Ammon's horn (tissue), 1 donor: ENCODE measurements around the gene TNS3.

Source experiments
- DNase-seq: peaks from one replicate; pipeline ENCODE4 v3.0.0-alpha.2; 2016; ENCODE audit warnings: low spot score

Gene TNS3

DNA sequence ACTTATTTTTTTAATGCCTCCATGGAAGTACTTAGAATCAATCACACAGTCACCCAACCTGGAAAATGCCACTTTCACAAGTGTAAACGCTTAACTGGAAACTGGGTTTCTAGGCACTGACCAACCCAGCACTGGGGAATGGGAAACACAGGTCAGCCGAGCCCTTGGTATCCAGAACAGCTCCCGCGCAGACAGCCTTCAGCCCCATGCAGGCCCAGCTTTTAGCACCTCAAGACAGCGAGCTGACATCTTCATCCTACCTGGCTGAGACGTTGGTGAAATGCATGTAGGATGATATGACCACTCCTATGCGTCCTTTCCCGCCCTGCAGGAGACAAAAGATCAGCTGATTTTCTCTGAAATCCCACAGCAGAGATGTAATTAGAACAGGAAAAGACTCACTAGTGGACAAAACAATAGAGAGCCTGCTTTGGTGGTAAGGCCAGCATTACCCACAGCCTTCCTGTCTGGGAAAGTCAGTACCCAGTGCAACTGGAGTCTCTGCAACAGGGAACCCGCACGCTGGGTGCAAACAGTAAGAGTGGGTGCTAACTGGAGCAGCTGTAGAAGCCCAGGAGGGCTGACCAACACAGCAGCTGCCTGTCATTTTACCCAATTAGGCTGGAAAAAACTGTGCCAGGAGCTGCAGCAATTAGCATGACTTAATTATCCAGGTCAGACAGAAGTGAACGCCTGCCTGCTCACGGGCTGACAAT, 153.7 kb downstream of the TNS3 start:
- DNase-seq = no peak

DNA sequence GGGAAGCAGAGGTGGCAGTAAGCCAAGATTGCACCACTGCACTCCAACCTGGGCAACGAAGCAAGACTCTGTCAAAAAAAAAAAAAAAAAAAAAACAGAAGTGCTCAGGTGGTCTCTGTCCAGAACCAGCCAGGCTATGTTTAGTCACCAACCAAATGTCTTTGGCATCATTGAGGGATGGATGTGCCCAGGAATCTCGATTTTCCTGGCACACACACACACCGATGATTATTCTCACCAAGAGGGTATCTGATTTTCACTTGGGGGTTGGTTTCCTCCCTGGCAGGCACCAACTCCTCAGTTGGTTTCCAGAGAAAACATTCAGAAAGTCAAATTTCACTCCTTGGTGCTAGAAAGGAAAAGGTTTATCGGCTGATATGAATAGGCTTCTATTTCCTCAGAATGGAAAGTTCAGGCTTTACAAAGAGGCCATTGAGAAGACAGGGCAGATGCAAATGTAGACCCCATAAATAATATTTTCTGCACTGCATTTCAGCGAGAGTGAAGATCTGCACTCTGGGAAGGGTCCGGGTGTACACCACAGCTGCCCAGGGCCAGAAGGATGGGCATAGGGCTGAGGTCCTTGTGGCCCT, 154.8 kb downstream of the TNS3 start:
- DNase-seq = no peak

DNA sequence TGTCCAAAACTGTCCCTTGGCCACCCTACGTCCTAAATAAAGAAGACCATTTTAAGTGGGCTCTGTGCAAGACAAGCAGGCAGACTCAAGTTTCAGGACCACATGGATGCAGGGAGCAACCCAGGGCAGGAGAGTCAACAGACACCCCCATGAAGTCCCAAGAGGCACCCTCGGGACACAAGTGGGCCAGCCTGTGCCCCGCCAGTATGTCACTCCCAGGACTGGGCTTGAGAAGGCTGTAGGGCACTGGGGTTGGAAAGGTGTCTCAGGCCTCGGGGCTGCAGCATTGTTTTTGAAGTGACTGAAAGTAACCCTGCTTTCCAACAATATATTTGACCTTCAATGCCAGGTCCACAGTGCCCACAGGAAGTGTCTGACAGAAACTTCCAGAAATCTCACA, 157.4 kb downstream of the TNS3 start:
- no peak for DNase-seq

DNA sequence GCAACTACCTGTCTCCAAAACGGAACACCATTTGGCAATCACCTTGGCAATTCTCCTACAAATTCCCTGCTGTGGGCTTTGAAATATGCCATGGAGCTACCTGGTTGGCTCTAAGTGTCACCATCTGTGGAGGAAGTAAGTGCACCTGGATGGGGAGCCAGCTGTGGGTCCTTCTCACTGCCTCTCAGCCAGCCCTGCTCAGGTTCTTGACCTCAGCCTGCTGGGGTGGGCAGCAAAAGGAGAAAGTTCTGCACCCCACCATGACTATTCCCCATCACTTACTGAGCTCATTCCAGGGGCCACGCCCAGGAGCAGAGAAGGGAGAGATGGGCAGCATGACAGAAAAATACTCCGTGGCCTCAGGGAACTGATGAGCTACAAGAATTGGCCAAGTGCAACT, 158.7 kb downstream of the TNS3 start:
- DNase-seq = no peak

DNA sequence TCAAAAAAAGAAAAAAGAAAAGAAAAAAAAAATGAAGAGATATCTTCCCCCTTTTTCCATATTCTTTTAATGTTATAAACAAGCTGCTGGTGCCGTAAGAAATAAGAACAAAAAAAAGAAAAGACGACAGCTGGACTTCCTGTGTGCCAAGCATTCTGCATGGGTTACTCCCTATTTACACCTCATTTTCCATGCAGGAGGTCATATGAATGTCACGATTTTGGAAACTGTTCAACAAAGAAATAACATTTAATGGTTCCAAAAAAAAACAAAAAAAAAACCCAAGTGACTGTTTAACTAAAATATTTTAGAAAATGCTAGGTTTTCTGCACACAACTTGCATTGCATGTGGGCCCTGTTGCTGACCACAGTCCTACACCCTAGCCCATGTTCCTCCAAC, 159.3 kb downstream of the TNS3 start:
- DNase-seq = no peak

DNA sequence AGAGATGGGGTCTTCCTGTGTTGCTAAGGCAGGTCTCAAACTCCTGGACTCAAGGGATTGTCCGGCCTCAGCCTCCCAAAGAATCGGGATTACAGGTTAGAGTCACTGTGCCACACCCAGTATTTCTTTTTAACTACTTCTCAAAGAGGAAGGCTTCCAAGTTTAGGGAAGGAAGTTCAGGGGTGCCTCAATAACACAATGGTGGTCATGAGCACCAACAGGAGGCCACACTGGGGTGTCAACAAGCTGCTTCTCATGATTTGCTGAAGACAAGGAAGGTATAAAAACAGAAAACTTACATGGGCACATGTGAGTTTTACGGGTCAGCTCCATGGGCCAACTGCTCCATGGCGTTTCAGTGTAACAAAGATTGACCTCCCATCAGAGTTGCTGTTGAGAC, 160.5 kb downstream of the TNS3 start:
- no peak for DNase-seq

DNA sequence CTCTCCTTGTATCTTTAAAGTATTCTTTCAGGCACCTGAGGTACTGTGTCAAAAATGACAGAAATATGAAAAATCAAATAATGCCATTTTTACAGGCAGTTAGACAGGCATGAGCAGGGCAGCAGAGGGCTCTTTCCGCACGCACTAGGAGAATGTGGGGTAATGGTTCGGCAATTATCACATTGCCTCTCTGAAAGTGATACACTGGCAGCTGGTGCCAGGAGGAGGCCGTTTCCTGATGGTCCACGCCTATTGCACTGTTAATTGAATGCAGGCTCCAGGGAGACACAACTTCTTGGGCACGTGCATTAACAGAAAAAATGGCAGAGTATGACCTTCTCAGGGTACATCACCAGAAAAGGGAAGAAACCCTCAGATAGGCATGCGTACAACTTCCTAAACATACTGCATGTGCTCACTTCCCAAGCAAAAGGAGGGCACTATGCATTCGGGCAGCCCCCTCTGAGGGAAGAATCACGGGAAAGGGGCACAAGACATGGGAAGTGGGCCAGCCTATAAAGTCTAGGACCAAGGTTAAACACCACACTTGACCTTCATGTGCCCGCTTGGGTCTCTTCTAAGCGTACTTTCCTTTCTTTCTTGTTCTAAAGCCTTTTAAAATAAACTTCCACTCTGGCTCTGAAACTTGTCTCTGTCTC, 161.7 kb downstream of the TNS3 start:
- DNase-seq = no peak

DNA sequence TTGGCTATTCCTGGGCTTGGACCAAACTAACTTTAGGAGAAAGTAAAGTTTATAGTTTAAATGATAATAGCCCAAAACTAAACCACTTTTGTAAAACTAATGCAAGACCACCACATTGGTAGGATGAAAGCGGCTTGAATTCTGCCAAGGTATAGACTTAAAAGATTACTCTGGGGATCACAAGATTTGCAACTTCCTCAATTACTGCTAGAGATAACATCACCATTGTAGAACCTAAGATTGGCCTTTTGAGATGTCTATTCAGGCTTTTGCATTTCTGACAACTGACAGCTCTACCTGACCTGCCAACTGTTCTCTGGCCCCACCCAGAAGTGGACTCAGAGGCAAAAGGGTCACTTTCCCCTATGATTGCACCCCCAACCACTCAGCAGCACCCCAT, 162.4 kb downstream of the TNS3 start:
- no peak for DNase-seq

DNA sequence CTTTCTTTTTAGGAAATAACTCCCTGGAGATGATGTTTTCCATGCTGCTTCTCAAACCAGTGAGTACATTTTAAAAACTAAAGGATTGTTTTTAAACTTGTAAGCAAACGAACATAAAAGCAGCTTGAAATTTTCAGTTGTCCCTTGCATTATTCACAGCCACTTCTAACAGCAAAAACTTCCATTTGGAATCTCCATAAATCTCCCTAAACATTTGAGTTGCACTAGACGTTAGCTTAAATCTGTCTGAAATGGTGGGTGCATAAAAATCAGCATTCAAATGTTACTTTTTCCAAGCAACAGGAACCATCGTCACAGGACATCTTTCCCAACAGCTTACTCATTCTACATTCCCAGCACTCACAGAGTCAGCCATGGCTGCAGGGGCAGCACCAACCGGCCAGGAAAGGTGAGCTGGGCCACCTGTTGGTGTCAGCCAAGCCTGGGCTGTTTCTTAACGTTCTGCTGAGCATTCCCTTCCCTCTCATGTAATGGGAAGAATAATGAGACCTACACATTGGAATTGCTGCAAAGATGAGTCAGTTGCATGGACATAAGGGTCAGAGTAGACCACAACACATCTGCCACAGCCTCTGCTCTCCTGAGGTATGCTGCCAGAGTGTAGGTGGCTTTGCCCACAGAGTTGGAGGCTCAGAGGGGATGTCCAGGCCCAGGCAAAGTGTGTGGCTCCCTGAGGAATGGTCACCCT, 163.2 kb downstream of the TNS3 start:
- no peak for DNase-seq

DNA sequence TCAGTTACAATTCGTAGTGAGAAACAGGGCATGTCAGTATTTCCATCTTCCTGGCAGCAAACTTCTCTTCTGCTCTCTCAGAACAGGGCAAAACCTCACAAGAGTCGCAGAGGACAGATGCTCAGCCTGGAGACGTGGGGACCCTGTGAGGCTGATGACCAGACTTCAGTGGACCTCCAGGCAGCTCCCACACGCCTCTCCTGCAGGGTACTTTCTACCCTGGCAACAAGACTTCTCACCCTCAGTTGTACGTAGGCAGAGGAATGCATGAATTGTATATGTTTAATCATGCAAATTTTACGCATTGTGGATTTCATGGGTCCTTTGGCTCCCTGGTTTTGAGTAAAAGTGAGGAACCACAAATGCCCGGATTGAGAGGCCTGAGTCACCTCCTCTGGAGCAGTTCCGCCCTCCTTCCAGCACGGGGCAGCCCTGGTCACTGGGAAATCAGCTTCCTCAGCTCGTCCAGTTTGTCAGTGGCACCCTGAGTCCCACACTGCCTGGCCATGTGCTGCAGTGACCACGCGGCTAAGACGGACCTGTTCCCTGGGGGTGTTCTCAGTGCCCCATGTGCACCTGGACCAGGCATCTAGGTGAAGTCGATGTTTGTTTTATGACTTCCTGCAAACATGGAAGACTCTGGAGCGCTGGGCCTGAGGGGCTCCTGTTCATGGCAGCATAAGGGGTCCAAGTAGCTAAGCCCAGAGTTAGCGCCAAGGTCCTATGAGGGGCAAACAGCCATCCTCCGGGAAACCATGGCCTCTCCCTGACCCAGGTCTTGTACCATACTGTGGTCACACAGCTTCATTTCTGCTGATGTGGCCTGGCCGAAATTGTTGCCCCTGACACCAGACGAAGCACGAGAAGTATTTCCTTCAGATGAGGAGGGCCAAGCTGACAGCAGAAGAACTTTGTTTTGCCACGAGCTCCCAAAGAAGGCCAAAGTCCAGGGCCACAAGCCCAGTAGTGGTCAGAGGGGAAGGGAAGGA, 165.1 kb downstream of the TNS3 start:
- DNase-seq = no peak

DNA sequence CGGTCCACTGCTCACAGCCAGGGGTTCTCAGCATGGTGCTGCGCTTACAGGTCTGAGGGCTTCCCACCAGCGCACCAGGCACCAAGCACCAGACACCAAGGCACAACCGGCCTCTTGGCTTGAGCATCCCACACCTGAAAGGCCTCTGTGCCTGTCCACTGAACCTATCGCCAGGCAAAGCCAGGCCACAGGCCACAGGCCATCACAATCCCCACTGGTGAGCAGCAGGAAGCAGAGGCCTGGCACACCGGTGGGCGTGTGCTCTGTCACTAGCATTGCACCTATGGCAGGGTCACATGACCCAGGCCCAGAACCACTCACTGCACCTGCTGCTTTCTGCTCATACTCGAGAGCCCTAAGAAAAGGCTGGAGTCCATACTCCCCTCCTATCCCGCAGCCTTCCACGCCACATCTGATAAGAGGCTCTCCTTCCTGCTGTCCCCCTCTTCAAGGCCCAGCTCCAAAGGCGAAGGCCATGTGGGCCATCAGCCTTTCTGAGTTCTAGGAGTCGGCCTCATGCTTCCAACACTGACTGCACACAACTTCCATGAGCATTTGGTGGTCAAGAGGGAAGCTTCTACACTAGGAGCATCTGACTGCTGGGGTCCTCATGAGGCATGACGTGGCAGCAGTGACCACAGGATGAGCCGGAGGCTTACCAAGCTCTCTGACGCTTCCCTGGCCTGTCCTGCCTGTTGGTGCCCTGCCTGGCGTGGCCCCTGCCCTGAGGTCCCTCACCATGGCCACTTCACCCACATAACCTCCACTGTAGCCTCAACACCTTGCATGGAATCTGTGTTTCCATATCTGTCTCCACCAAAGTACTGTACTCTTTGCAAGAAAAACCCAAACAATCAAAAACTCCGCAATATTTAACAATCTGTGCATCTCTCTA, 166.3 kb downstream of the TNS3 start:
- DNase-seq = no peak

DNA sequence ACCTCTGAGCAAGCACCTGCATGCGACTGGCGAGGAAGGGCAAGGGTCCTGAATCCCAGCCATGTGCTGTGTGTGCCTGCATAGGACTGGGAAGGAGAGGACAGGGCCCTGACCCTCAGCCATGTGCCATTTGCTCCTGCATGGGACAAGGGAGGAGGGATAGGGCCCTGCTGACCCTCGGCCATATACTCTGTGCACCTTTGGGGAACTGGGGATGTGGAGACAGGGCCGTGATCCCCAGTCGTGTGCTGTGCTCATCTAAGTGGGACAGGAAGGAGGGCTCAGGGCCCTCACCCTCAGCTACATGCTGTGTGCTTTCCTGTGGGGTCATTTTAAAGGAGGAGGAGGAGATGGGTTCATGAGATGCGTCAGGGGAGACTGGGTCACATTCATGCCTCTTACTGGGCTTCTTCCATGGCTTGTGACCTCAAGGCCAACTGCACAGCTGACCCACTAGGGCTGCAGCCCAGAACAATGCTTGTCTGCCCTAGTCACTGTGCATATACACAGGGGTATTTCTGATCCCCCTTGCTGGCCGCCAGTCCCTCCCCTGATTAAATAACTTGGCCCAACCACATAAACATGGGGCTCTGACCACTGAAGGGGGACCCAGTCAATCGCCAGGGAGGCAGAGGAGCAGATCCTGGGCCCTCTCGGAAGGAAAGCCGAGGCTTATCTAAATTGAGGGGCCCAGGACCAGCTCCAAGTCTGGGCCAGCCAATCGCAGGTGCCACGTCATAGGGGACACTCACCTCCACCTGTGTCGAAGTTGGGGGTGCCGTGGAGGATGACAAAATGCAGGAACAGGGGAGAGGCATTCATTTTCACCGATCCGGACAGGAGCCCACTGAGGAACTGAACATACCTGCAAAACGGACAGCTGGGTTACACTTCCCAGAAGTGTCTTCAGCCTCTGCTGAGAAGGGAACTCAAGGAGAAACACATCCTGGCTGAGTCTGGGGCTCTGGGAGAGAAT, 167.3 kb downstream of the TNS3 start:
- DNase-seq = no peak

DNA sequence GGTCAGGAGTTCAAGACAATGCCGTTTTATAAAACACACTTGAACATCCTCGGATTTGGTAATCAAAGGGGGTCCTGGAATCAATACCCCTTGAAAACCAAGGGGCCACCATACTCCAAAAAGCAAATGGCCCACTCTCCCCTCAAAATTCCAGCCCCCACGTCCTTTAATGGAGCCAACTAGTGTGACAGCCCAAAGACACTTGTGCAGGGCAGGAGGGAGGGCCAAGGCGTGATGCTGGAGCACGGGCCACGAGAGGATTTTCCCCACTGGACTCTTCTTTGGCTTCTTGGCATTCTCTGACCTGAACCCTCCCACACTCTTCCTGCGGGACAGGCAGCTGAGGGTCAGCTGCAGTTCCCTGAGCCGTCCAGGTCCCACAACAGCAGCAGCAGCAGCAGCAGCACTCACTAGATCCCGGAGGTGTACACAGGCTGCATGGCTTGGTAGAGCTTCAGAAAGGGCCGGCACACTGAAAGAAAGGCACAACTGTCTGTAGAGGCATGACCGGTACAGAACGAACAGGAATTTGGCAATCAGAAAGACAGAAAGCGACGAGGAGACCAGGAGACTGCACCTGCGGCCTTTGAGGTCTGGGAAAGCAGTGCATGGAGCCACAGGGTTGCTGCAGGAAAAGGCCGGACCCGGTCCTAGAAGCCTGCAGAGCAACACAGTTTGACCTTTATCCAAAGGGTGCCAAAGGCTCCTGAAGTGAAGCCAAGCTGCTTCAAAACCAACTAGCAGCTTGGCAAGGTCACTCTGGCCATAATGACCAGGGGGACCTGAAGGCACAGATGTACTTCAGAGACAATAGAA, 168.2 kb downstream of the TNS3 start:
- no peak for DNase-seq

DNA sequence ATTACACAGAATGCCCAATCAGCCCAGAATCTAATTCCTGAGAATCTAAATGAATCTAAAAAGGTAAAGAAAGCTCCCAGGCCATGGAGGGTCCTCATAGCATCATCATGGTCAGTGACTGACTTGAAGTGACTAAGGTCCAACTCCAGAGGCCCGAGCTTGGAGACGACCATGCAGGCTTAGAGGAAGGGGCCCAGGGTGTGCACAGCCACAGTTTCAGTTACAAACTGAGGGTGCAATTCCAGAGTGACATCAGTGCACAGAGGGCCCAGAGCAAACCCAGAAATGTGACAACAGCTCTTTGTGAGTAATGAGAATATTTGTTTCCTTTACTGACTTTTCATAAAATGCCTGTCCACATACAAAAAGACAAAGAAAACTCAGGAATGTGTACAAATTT, 170.0 kb downstream of the TNS3 start:
- no peak for DNase-seq

DNA sequence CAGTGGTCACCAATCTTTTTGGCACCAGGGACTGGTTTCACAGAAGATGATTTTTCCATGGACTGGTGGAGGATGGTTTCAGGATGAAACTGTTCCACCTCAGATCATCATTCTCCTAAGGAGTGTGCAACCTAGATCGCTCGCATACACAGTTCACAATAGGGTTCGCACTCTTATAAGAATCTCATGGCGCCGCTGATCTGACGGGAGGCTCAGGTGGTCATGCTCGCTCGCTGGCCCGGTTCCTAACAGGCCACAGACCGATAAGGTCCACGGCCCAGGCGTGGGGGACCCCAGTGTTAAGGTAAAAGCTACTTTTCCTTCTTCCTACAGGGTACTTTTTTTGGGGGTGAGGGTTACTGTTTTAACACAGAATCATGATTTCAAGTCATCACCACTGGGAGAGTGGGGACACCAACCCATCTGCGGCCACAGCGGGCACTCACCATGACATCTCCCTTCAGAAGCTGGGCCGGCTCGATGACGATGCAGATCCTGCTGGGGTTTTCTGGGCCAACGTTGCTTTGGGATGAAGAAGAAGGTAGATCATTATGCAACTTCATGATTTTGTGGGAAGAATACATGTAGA, 170.5 kb downstream of the TNS3 start:
- no peak for DNase-seq

DNA sequence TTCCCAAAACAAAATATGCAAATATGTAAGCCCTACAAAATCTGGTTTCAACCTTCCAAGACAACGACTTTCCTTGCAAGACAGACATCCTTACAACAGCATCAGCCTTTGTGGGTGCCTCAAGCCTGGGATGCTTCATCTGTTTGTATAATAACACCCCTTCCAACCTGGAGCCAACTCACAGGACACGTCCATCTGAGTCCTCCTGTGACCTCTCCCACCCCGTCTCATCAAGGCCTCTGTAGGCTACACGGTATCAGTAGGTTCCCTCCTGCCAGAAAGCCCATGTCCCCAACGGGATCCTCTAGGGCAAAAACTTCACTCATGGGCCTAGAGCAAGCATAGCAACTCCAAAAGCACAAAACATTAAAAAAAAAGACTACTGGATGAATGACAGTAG, 173.2 kb downstream of the TNS3 start:
- no peak for DNase-seq

DNA sequence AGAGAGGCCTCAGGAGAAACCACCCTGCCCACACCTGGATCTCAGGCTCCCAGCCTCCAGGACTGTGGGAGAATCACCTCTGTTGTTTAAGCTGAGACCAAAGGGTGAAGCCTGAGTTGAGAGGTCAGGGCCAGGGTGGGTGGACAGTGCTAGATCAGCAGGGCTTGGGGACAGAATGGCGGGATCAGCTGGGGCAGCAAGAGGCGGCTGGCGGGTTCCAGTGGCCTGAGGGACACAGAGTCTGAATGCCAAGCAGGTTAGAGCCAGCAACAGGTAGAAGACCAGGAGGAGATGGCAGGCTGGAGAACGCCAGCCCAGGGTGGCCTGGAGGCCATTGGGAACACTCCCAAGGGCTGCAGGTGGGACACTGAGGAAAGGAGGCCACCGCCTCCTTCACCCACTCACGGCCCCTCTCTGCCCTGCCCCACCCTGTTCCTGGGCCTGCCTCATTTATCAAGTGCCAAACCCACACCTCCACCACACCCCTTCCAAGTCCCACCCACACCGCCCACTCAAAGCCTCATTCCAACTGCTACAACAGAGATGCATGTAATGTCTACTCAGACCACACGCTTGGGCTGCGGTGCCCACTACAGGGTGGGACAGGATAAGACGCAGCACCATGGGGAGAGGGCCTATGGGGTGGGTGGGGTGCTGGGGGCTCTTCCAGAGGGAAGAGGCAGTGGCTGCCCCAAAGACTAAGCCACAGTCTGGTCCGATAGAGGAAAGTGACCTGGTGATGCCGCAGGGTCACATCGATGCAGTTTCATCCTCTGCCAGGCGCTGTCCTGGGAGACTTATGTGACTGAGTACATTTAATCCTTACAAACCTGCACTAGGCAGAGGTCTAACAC, 173.9 kb downstream of the TNS3 start:
- no peak for DNase-seq
